Mesenchymal stem cell (in vitro differentiated cells and primary cell): Measurements from ENCODE around the gene OBI1.

Experiments used
- DNase-seq: peaks from one replicate; pipeline ENCODE4 v3.0.0-alpha.2; 2013
- H2AFZ ChIP-seq: one replicate; pipeline ENCODE4 v1.6.1; 2013; ENCODE audit warnings: low read depth, mild to moderate bottlenecking, control low read depth, inconsistent platforms, low read length, moderate library complexity
- H2AK5ac ChIP-seq: 2 replicates; pipeline ENCODE4 v1.6.1; 2013; ENCODE audit warnings: low read length, moderate library complexity, mild to moderate bottlenecking, inconsistent platforms; ENCODE audit not compliant: severe bottlenecking
- H2BK120ac ChIP-seq: one replicate; pipeline ENCODE4 v1.6.1; 2013; ENCODE audit warnings: low read depth, mild to moderate bottlenecking, inconsistent platforms, low read length, moderate library complexity
- H2BK12ac ChIP-seq, 2 experiments: one replicate each; pipeline ENCODE4 v1.6.1; 2013; ENCODE audit warnings: inconsistent platforms in 2 of 2, low read length in 2 of 2, mild to moderate bottlenecking in 2 of 2, moderate library complexity in 2 of 2, control low read depth in 1 of 2
- H2BK15ac ChIP-seq: one replicate; pipeline ENCODE4 v1.6.1; 2013; ENCODE audit warnings: mild to moderate bottlenecking, low read depth, inconsistent platforms; ENCODE audit not compliant: poor library complexity, severe bottlenecking
- H2BK5ac ChIP-seq: 2 replicates; pipeline ENCODE4 v1.6.1; 2013; ENCODE audit warnings: low read depth, mild to moderate bottlenecking, low read length, control low read depth, inconsistent platforms; ENCODE audit not compliant: poor library complexity, severe bottlenecking
- H3K14ac ChIP-seq, 2 experiments: one replicate each; pipeline ENCODE4 v1.6.1; 2013; ENCODE audit warnings: inconsistent platforms in 2 of 2, low read length in 2 of 2, control low read depth in 1 of 2, mild to moderate bottlenecking in 1 of 2, moderate library complexity in 1 of 2
- H3K18ac ChIP-seq, 2 experiments: one replicate each; pipeline ENCODE4 v1.6.1; 2013; ENCODE audit warnings: inconsistent platforms in 2 of 2, low read length in 2 of 2, control low read depth in 1 of 2, low read depth in 1 of 2, mild to moderate bottlenecking in 1 of 2
- H3K23ac ChIP-seq, 2 experiments: one replicate each; pipeline ENCODE4 v1.6.1; 2013; ENCODE audit warnings: inconsistent platforms in 2 of 2, low read length in 2 of 2, mild to moderate bottlenecking in 2 of 2, moderate library complexity in 2 of 2, control low read depth in 1 of 2
- H3K27ac ChIP-seq: 2 replicates; pipeline ENCODE4 v1.5.1; 2013; ENCODE audit warnings: mild to moderate bottlenecking, moderate library complexity, low read length, control low read depth, inconsistent platforms; ENCODE audit not compliant: poor library complexity, severe bottlenecking
- H3K27me3 ChIP-seq, 2 experiments: 2 replicates each; pipeline versions ENCODE4 v1.6.1 to v1.7.0; 2013; ENCODE audit warnings: low read length in 2 of 2, mild to moderate bottlenecking in 2 of 2, moderate library complexity in 2 of 2, control low read depth in 1 of 2, inconsistent platforms in 1 of 2; ENCODE audit not compliant: control insufficient read depth in 1 of 2, insufficient read depth in 1 of 2
- H3K36me3 ChIP-seq, 2 experiments: 2 replicates each; pipeline versions ENCODE4 v1.6.1 to v1.7.0; 2013; ENCODE audit warnings: low read length in 2 of 2, control low read depth in 1 of 2, inconsistent platforms in 1 of 2, low read depth in 1 of 2, mild to moderate bottlenecking in 1 of 2; ENCODE audit not compliant: insufficient read depth in 2 of 2, control insufficient read depth in 1 of 2
- H3K4ac ChIP-seq, 2 experiments: one replicate each; pipeline ENCODE4 v1.6.1; 2013; ENCODE audit warnings: inconsistent platforms in 2 of 2, low read length in 2 of 2, mild to moderate bottlenecking in 2 of 2, moderate library complexity in 2 of 2, control low read depth in 1 of 2, low read depth in 1 of 2
- H3K4me1 ChIP-seq: 2 replicates; pipeline ENCODE4 v1.6.1; 2013; ENCODE audit warnings: low read depth, low read length, control low read depth; ENCODE audit not compliant: control insufficient read depth, insufficient read depth
- H3K4me2 ChIP-seq: 2 replicates; pipeline ENCODE4 v1.6.1; 2013; ENCODE audit warnings: low read length, mild to moderate bottlenecking, inconsistent platforms; ENCODE audit not compliant: poor library complexity, severe bottlenecking
- H3K4me3 ChIP-seq, 2 experiments: 2 replicates each; pipeline versions ENCODE4 v1.5.1 to v1.7.0; 2013; ENCODE audit warnings: low read length in 2 of 2, mild to moderate bottlenecking in 2 of 2, control low read depth in 1 of 2, low read depth in 1 of 2; ENCODE audit not compliant: insufficient read depth in 1 of 2
- H3K79me1 ChIP-seq: replicated peaks from 2 replicates; pipeline ENCODE4 v1.6.1; 2013; ENCODE audit warnings: mild to moderate bottlenecking, control low read depth, low read length, inconsistent platforms; ENCODE audit not compliant: poor library complexity, severe bottlenecking
- H3K9ac ChIP-seq: 2 replicates; pipeline ENCODE4 v1.7.0; 2013; ENCODE audit warnings: mild to moderate bottlenecking, low read length, moderate library complexity
- H3K9me3 ChIP-seq: 2 replicates; pipeline ENCODE4 v1.7.0; 2013; ENCODE audit warnings: mild to moderate bottlenecking, low read length; ENCODE audit not compliant: control insufficient read depth
- H4K8ac ChIP-seq: one replicate; pipeline ENCODE4 v1.6.1; 2013; ENCODE audit warnings: inconsistent platforms, mild to moderate bottlenecking, low read length, moderate library complexity
- H4K91ac ChIP-seq: one replicate; pipeline ENCODE4 v1.6.1; 2013; ENCODE audit warnings: mild to moderate bottlenecking, low read length, inconsistent platforms
- WGBS: methylation state at CpG from one replicate; pipeline ENCODE4 v1.1.7; 2013; ENCODE audit warnings: mixed read lengths; 5-methylcytosine and 5-hydroxymethylcytosine counted together

Gene OBI1

DNA sequence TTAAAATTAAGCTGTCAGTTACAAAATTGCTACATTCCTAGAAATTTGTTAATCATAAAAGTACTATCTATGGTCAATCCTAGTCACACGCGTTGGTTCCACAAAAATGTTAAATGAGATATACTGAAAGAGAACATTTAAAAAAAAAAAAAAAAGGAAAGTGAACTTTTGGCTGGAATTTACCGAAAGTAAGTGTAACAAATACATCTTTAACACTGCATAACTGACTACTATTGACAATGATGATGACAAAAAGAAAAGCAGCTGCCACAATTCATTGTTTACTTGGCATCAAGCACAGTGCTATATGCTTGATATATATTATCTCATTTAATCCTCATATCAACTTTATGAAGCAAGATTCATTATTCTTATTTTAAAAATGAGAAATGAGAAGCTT, 35.8 kb downstream of the OBI1 start:
- no peak overlapping the region for H4K91ac ChIP-seq
- no peak overlapping the region for H3K4ac ChIP-seq
- no peak overlapping the region for H2BK120ac ChIP-seq
- no peak for DNase-seq
- H3K36me3 ChIP-seq = peaks cover 0 to 35% of the 10 kb centered on the region in 2 experiments
- no peak overlapping the region for H2AK5ac ChIP-seq
- H2BK5ac ChIP-seq = no peak overlapping the region
- no peak overlapping the region for H3K14ac ChIP-seq
- no CpG with 5 or more reads among the region's 3 CpGs for WGBS
- H3K4me2 ChIP-seq = no peak overlapping the region
- H3K23ac ChIP-seq = no peak overlapping the region
- no peak overlapping the region for H2BK12ac ChIP-seq
- H2AFZ ChIP-seq = no peak overlapping the region
- peaks cover 10% of the 10 kb centered on the region for H3K79me1 ChIP-seq
- no peak overlapping the region for H2BK15ac ChIP-seq
- no peak overlapping the region for H3K27ac ChIP-seq
- no peak overlapping the region for H3K18ac ChIP-seq
- H4K8ac ChIP-seq = no peak overlapping the region
- H3K4me3 ChIP-seq = no peak overlapping the region
- peaks cover 6% of the 10 kb centered on the region for H3K4me1 ChIP-seq
- no peak overlapping the region for H3K9ac ChIP-seq
- no peaks in the 10 kb centered on the region for H3K9me3 ChIP-seq
- H3K27me3 ChIP-seq = no peaks in the 10 kb centered on the region

DNA sequence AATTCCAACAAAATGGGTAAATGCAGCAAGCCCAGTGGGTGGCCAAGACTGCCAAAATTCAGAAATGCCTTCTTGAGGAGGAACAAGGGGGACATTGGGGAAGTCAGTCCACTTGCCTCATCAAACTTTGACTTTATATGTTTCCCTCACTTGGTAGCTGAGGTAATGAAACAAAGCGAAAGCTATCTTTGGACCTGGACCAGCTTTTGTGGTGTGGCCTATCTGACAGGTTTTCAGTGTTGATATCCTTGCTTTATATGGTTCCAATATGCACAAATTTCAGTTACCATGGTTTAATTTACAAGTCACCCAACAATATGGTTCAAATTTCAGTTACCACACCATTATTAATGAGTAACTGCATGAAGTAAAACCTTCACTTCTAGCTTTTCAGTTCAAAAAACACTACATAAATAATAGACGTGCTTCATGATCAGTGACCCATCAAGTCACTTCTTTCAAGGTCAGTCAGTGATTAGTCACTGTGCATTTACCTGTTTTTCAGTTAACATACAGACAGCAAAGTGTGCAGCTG, 38.0 kb downstream of the OBI1 start:
- Histone ChIP-seq H3K18ac (no peak overlapping the region), H3K36me3 (peaks cover 3 to 39% of the 10 kb centered on the region in 2 experiments), H2BK5ac (no peak overlapping the region), H3K9ac (no peak overlapping the region), H3K9me3 (no peaks in the 10 kb centered on the region), H2AK5ac (no peak overlapping the region), H4K8ac (no peak overlapping the region), H2BK15ac (no peak overlapping the region), H2AFZ (no peak overlapping the region), H3K4me3 (no peak overlapping the region), H3K14ac (no peak overlapping the region), H3K27ac (no peak overlapping the region), H3K4me2 (no peak overlapping the region), H3K27me3 (no peaks in the 10 kb centered on the region), H3K4me1 (peaks cover 6% of the 10 kb centered on the region), H3K23ac (no peak overlapping the region), H2BK120ac (no peak overlapping the region), H3K4ac (no peak overlapping the region), H2BK12ac (no peak overlapping the region), H3K79me1 (peaks cover 4% of the 10 kb centered on the region), H4K91ac (no peak overlapping the region)
- 85% methylated on average over 1 of the region's 2 CpGs for WGBS
- DNase-seq = no peak

DNA sequence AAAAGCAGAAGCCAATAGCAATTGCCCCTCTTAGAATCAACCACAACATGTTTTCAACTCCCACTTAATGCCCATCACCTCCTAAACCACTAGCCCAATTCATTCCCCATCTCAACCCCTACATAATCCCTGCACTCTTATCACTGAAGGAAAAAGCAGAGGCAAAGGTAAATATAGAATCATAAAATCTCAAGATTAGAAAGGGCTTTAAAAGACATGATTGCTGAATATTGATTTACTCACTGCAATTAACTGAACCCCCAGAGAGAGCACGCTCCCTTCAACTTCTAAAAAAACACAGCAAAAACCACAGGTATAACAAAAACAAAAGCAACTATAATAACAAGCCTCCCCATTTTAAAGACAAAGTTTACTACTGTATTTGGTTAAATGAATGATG, 40.5 kb downstream of the OBI1 start:
- Histone ChIP-seq H3K36me3 (peaks cover 3 to 45% of the 10 kb centered on the region in 2 experiments), H3K18ac (no peak overlapping the region), H2BK15ac (no peak overlapping the region), H3K9me3 (no peaks in the 10 kb centered on the region), H3K23ac (no peak overlapping the region), H2BK5ac (no peak overlapping the region), H4K8ac (no peak overlapping the region), H3K4me1 (peaks cover 2% of the 10 kb centered on the region), H3K4ac (no peak overlapping the region), H4K91ac (no peak overlapping the region), H2BK120ac (no peak overlapping the region), H3K9ac (no peak overlapping the region), H3K4me2 (no peak overlapping the region), H2AK5ac (no peak overlapping the region), H2BK12ac (no peak overlapping the region), H3K4me3 (no peak overlapping the region), H3K27ac (no peak overlapping the region), H3K79me1 (peaks cover 1% of the 10 kb centered on the region), H3K27me3 (no peaks in the 10 kb centered on the region), H3K14ac (no peak overlapping the region), H2AFZ (no peak overlapping the region)
- no peak for DNase-seq
- WGBS = 100% methylated on average over 1 of the region's 1 CpG

DNA sequence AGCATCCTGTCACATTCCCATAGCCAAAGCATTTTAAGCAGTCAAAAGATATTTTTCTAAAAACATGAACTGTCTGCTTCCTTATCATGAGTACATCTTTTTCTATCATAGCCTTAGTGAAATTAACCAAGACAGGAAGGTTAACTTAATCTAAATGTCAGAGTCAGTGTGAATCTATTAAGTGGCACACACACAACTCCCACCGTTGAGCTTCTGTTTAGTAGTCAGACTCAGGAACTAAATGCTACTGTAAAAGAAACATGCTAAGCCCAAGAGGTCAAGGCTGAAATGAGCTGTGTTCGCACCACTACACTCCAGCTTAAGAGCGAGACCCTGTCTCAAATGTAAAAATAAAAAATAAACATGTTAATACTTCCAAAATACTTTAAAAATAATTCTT, 47.9 kb downstream of the OBI1 start:
- Histone ChIP-seq H2AK5ac (no peak overlapping the region), H3K27ac (no peak overlapping the region), H3K27me3 (peaks cover 43 to 61% of the 10 kb centered on the region in 2 experiments), H3K18ac (no peak overlapping the region), H2BK12ac (no peak overlapping the region), H2BK15ac (no peak overlapping the region), H3K9me3 (no peaks in the 10 kb centered on the region), H3K4ac (no peak overlapping the region), H3K4me1 (peaks cover 22% of the 10 kb centered on the region), H3K14ac (no peak overlapping the region), H3K9ac (no peak overlapping the region), H3K23ac (no peak overlapping the region), H3K4me3 (no peak overlapping the region), H3K36me3 (peaks cover 0 to 16% of the 10 kb centered on the region in 2 experiments), H4K91ac (no peak overlapping the region), H2AFZ (no peak overlapping the region), H2BK120ac (no peak overlapping the region), H4K8ac (no peak overlapping the region), H3K79me1 (no peaks in the 10 kb centered on the region), H3K4me2 (no peak overlapping the region), H2BK5ac (no peak overlapping the region)
- WGBS = 85% methylated on average over 2 of the region's 3 CpGs
- no peak for DNase-seq
